WERI-Rb-1 (cell line): ENCODE results near the gene PAIP2B.

Experiments used
- DNase-seq: peaks from one replicate; pipeline ENCODE4 v3.0.0-alpha.2; 2020
- H3K27ac ChIP-seq: fragments of 250-450 bp; sonication (Bioruptor Pico); 2 replicates; pipeline ENCODE4 v1.5.1; 2020; ENCODE audit warnings: mild to moderate bottlenecking, moderate library complexity
- H3K27me3 ChIP-seq: fragments of 250-450 bp; sonication (Bioruptor Pico); 2 replicates; pipeline ENCODE4 v1.5.1; 2021; ENCODE audit warnings: mild to moderate bottlenecking, low read depth, moderate library complexity; ENCODE audit not compliant: insufficient read depth, severe bottlenecking
- H3K36me3 ChIP-seq: fragments of 250-450 bp; sonication (Bioruptor Pico); 2 replicates; pipeline ENCODE4 v1.5.1; 2020; ENCODE audit warnings: mild to moderate bottlenecking, moderate library complexity
- H3K4me3 ChIP-seq: 2 replicates; pipeline ENCODE4 v1.5.1; 2011; ENCODE audit warnings: low read depth, mild to moderate bottlenecking, control low read depth, low read length
- H3K9me3 ChIP-seq: fragments of 250-450 bp; sonication (Bioruptor Pico); 2 replicates; pipeline ENCODE4 v1.5.1; 2021; ENCODE audit warnings: mild to moderate bottlenecking, moderate library complexity; ENCODE audit not compliant: severe bottlenecking
- TF ChIP-seq, protein P1 (sequence below): IDR thresholded peaks from 2 replicates; pipeline ENCODE4 v1.5.1; 2011; ENCODE audit warnings: low read depth, mild to moderate bottlenecking, control low read depth, inconsistent platforms, low read length

PAIP2B gene

DNA sequence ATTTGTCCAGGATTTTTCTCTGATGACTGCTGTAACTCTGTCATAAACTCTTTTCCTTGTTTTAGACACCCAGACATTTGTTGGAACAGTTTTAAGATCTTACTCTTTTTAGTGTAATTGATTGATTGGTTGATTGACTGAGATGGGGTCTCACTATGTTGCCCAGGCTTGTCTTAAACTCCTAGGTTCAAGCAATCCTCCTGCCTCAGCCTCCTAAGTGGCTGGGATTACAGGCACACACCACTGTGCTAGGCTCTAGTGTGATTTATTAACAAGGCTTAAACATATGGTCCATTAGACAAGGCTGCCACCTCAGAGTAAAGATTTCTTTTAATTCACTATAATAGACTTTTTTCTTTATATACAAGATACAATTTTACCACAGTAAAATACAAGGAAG lies 2.0 kb downstream of the PAIP2B start:
- Histone ChIP-seq H3K27me3 (no peaks in the 10 kb centered on the region), H3K27ac (no peak overlapping the region), H3K36me3 (no peaks in the 10 kb centered on the region), H3K9me3 (no peaks in the 10 kb centered on the region), H3K4me3 (no peak overlapping the region)
- TF ChIP-seq, protein P1, sequence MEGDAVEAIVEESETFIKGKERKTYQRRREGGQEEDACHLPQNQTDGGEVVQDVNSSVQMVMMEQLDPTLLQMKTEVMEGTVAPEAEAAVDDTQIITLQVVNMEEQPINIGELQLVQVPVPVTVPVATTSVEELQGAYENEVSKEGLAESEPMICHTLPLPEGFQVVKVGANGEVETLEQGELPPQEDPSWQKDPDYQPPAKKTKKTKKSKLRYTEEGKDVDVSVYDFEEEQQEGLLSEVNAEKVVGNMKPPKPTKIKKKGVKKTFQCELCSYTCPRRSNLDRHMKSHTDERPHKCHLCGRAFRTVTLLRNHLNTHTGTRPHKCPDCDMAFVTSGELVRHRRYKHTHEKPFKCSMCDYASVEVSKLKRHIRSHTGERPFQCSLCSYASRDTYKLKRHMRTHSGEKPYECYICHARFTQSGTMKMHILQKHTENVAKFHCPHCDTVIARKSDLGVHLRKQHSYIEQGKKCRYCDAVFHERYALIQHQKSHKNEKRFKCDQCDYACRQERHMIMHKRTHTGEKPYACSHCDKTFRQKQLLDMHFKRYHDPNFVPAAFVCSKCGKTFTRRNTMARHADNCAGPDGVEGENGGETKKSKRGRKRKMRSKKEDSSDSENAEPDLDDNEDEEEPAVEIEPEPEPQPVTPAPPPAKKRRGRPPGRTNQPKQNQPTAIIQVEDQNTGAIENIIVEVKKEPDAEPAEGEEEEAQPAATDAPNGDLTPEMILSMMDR: no peak
- DNase-seq: no peak

DNA sequence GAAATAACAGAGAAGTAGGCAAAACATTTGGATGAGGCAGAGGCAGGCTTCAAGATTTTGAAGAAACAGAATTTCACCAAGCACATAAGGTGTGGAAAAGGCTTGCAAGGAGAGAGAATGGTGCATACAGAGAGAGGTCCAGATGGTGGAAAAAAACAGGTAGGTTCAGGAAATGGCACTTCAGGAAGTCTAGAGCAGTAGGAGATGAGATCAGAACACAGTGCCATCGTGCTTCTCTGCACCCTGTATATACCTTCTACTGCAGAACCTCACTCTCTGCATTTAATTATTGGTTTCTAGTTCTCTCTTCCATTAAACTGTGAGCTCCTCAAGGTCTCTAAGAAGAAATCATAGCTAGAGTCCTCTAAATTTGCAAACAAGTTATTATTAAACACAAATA lies 2.4 kb downstream of the PAIP2B start:
- DNase-seq: no peak
- no peak overlapping the region for H3K27ac ChIP-seq
- H3K36me3 ChIP-seq: no peaks in the 10 kb centered on the region
- H3K4me3 ChIP-seq: no peak overlapping the region
- no peaks in the 10 kb centered on the region for H3K27me3 ChIP-seq
- H3K9me3 ChIP-seq: no peaks in the 10 kb centered on the region
- TF ChIP-seq, protein P1: no peak

DNA sequence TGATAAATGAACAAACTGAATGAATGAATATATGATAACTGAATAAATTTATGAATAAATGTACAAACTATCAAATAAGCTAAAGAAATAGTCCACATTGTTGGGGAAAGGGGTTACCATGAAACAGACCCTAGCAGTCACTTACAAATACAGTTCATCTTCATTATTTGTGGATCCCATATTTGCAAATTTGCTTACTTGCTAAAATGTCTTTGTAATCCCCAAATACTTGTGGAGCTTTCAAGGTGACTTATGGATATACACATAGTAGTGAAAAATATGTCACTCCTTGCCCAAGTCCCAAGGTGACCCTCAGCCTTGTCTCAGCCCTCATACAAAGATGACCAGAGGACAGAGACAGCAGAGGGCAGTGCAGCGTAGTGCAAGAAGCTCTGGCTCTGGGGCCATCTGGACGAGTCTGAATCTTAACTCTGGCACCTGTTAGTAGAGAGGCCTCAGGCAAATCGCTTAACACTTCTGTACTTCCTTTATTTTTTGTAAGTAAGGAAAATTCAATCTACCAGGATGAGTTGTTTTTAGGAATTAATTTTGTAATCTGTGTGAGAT lies 3.1 kb downstream of the PAIP2B start:
- TF ChIP-seq, protein P1: peak; percentile 92
- H3K27ac ChIP-seq: no peak overlapping the region
- no peaks in the 10 kb centered on the region for H3K27me3 ChIP-seq
- DNase-seq: peak; percentile 89
- H3K36me3 ChIP-seq: no peaks in the 10 kb centered on the region
- no peak overlapping the region for H3K4me3 ChIP-seq
- no peaks in the 10 kb centered on the region for H3K9me3 ChIP-seq

DNA sequence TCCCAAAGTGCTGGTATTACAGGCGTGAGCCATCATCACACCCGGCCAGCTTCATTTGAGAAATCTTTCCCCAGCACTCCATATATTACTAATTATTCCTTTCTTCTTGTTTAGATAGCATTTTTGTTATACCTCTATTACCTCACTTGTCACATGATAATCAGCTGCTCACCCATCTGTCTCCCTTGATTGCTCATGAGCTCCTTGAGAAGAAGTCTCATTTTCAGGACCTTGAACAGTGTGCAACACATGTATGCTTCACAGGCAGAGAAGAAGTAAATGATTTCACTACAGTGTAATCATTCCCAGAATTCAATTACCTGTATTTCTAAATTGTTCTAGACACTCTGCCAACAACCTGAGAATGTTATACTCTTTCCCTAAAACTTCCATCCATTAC lies 6.2 kb downstream of the PAIP2B start:
- H3K4me3 ChIP-seq: no peak overlapping the region
- no peaks in the 10 kb centered on the region for H3K27me3 ChIP-seq
- H3K9me3 ChIP-seq: no peaks in the 10 kb centered on the region
- no peak for DNase-seq
- H3K27ac ChIP-seq: no peak overlapping the region
- TF ChIP-seq, protein P1: no peak
- no peaks in the 10 kb centered on the region for H3K36me3 ChIP-seq

DNA sequence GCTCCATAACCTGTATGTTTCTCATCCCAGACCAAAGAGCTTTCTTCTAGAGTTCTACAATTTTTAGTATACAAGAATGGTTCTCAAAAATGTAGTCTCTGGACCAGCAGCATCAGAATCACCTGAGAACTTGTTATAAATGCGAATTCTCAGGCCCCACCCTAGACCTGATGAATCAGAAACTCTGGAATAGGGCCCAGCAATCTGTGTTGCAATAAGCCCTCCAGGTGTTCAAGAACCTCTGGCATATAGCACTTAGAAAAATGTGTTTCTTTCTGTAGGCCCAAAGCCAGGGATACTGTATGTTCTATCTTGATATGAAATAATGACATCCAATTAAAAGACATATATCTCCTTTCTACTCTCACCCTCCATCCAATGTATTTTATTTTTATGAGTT lies 10.4 kb downstream of the PAIP2B start:
- H3K27ac ChIP-seq: no peak overlapping the region
- no peaks in the 10 kb centered on the region for H3K27me3 ChIP-seq
- no peaks in the 10 kb centered on the region for H3K36me3 ChIP-seq
- no peak overlapping the region for H3K4me3 ChIP-seq
- no peak for DNase-seq
- no peaks in the 10 kb centered on the region for H3K9me3 ChIP-seq
- TF ChIP-seq, protein P1: no peak

DNA sequence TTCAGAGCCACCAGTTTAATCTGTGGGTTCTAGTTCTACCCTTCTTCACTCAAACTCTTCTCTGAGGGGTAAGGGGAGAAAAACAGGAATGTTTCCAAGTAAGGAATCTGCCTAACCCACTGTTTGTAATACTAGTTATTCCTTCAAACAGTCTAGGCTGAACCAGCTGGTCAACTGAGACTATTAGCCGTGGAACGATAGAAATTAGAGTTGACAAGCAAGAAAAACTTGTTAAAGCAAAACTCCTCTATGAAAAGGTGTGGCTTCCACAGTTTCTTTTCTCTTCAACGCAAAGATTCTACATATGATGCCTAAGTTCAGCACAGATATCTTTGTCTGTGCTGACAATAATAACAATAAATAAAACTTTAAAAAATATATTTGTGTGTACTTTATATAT lies 11.5 kb downstream of the PAIP2B start:
- Histone ChIP-seq H3K27ac (no peak overlapping the region), H3K27me3 (no peaks in the 10 kb centered on the region), H3K9me3 (no peaks in the 10 kb centered on the region), H3K36me3 (no peaks in the 10 kb centered on the region), H3K4me3 (no peak overlapping the region)
- TF ChIP-seq, protein P1: no peak
- no peak for DNase-seq
